ENCODE results near the gene WBP2NL. TPM values are rescaled to one million over a fixed set of nuclear protein-coding genes. Genes with fewer than 3 reads are reported as not detected.

WBP2NL gene
- total RNA-seq, 2 donors from 2014 or later = 0.22 TPM; not detected in 1

- no peaks in the 10 kb centered on the region for H3K27me3 ChIP-seq
- DNase-seq (ENCODE audit: low spot score) = no peak
- H3K4me1 ChIP-seq = no peaks in the 10 kb centered on the region
- no peak overlapping the region for H3K27ac ChIP-seq
- TF ChIP-seq CTCF (IDR thresholded peaks at IDR 0.05) = no peak
- no peak overlapping the region for H3K4me3 ChIP-seq
- H3K36me3 ChIP-seq = no peaks in the 10 kb centered on the region
- no peaks in the 10 kb centered on the region for H3K9me3 ChIP-seq
Measured at GRCh38 chr22:42022162-42022847, 23.7 kb downstream of the WBP2NL start.

- Histone ChIP-seq H3K9me3 (no peaks in the 10 kb centered on the region), H3K27me3 (no peaks in the 10 kb centered on the region), H3K27ac (no peak overlapping the region), H3K4me3 (no peak overlapping the region), H3K4me1 (no peaks in the 10 kb centered on the region), H3K36me3 (no peaks in the 10 kb centered on the region)
- no peak for DNase-seq (ENCODE audit: low spot score)
- TF ChIP-seq CTCF (IDR thresholded peaks at IDR 0.05) = no peak
Measured at GRCh38 chr22:42025421-42025820, 26.8 kb downstream of the WBP2NL start.

- Histone ChIP-seq H3K4me3 (no peak overlapping the region), H3K36me3 (no peaks in the 10 kb centered on the region), H3K27ac (no peak overlapping the region), H3K9me3 (no peaks in the 10 kb centered on the region), H3K27me3 (no peaks in the 10 kb centered on the region), H3K4me1 (no peaks in the 10 kb centered on the region)
- no peak for DNase-seq (ENCODE audit: low spot score)
- TF ChIP-seq CTCF (IDR thresholded peaks at IDR 0.05) = no peak
Measured at GRCh38 chr22:42026705-42027104, 28.1 kb downstream of the WBP2NL start.

- DNase-seq (ENCODE audit: low spot score) = no peak
- H3K27ac ChIP-seq = no peak overlapping the region
- no peak for TF ChIP-seq CTCF (IDR thresholded peaks at IDR 0.05)
Measured at GRCh38 chr22:42033263-42034181, 34.9 kb downstream of the WBP2NL start.

GRCh38 chr22:42035256-42035655 is 36.7 kb downstream of the WBP2NL start:
- TF ChIP-seq CTCF (IDR thresholded peaks at IDR 0.05) = no peak
- Histone ChIP-seq H3K27me3 (no peaks in the 10 kb centered on the region), H3K27ac (no peak overlapping the region), H3K4me1 (no peaks in the 10 kb centered on the region), H3K4me3 (no peak overlapping the region), H3K9me3 (no peaks in the 10 kb centered on the region), H3K36me3 (no peaks in the 10 kb centered on the region)
- DNase-seq (ENCODE audit: low spot score) = no peak

More at GRCh38 chr22:42033263-42034181, 34.9 kb downstream of the WBP2NL start:
- H3K9me3 ChIP-seq = no peaks in the 10 kb centered on the region
- no peaks in the 10 kb centered on the region for H3K4me1 ChIP-seq
- H3K27me3 ChIP-seq = no peaks in the 10 kb centered on the region
- H3K36me3 ChIP-seq = no peaks in the 10 kb centered on the region
- no peak overlapping the region for H3K4me3 ChIP-seq
